Measurements from ENCODE around the gene DRAXIN. TPM values are rescaled to one million over a fixed set of nuclear protein-coding genes. Genes with fewer than 3 reads are reported as not detected.

DRAXIN gene
- polyA plus RNA-seq, 1 of the 3 experiments (the other 2 are of a cell fraction) = 0.97 TPM

DNA sequence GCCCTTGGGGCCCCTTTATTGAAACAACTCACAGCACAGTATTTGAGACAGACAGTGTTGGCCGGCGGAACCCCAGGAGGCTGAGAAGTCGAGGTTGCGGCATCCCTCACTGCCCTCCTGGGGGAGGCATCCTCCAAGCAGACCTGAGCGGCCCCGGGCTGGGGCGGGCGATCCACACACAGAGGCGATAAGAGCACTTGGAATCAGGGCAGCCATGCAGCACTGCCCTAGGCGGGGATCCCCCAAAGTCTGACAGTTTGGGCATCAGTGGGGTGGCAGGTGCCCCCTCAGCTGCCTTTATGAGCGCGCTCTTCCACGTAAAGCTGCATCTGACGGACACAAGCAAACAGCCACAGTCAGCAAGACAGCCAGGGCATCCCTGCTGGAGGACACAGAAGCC is 17.0 kb upstream of the DRAXIN start:
- no peaks in the 10 kb centered on the region for H3F3A ChIP-seq (replicated peaks; ENCODE audit: insufficient read depth)
- H4K20me1 ChIP-seq (ENCODE audit: insufficient read depth) = no peaks in the 10 kb centered on the region
- no peak overlapping the region for H2AFZ ChIP-seq (ENCODE audit: low read depth)
- H3K79me2 ChIP-seq (ENCODE audit: insufficient read depth) = peaks cover 10% of the 10 kb centered on the region; the same call in 1 of the 2 replicates
- H3K27ac ChIP-seq (ENCODE audit: low read depth in 2 of 2, low read length in 1 of 2) = no peak overlapping the region
- TF ChIP-seq, protein P1, sequence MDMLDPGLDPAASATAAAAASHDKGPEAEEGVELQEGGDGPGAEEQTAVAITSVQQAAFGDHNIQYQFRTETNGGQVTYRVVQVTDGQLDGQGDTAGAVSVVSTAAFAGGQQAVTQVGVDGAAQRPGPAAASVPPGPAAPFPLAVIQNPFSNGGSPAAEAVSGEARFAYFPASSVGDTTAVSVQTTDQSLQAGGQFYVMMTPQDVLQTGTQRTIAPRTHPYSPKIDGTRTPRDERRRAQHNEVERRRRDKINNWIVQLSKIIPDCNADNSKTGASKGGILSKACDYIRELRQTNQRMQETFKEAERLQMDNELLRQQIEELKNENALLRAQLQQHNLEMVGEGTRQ (IDR thresholded peaks at IDR 0.05; ENCODE audit: borderline replicate concordance, low read depth, low read length) = no peak
- TF ChIP-seq, protein P2, sequence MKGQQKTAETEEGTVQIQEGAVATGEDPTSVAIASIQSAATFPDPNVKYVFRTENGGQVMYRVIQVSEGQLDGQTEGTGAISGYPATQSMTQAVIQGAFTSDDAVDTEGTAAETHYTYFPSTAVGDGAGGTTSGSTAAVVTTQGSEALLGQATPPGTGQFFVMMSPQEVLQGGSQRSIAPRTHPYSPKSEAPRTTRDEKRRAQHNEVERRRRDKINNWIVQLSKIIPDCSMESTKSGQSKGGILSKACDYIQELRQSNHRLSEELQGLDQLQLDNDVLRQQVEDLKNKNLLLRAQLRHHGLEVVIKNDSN (IDR thresholded peaks at IDR 0.05; ENCODE audit: borderline replicate concordance, low read depth) = no peak
- TF ChIP-seq MXI1 (IDR thresholded peaks at IDR 0.05; ENCODE audit: low read depth, low read length) (no peak), CHD2 (IDR thresholded peaks at IDR 0.05; ENCODE audit: low read length, partially characterized antibody) (no peak), EZH2phosphoT487 (IDR thresholded peaks at IDR 0.05; ENCODE audit: borderline replicate concordance, low read depth) (no peak), RAD21 (IDR thresholded peaks at IDR 0.05; ENCODE audit: low read length) (no peak), MEF2A (IDR thresholded peaks at IDR 0.05; ENCODE audit: borderline replicate concordance, low read depth) (no peak), FOXJ3 (CRISPR knock-in tag; IDR thresholded peaks at IDR 0.05) (no peak), FOXM1 (IDR thresholded peaks at IDR 0.05; ENCODE audit: low read depth) (no peak), RXRA (IDR thresholded peaks at IDR 0.05; ENCODE audit: borderline replicate concordance, low read depth) (no peak), TAF1 (IDR thresholded peaks at IDR 0.05; ENCODE audit: borderline replicate concordance, low read depth, low read length) (no peak), NFIC (IDR thresholded peaks at IDR 0.05; ENCODE audit: borderline replicate concordance) (no peak), RFX5 (IDR thresholded peaks at IDR 0.05; ENCODE audit: low read length) (no peak)
- TF ChIP-seq, protein P3, sequence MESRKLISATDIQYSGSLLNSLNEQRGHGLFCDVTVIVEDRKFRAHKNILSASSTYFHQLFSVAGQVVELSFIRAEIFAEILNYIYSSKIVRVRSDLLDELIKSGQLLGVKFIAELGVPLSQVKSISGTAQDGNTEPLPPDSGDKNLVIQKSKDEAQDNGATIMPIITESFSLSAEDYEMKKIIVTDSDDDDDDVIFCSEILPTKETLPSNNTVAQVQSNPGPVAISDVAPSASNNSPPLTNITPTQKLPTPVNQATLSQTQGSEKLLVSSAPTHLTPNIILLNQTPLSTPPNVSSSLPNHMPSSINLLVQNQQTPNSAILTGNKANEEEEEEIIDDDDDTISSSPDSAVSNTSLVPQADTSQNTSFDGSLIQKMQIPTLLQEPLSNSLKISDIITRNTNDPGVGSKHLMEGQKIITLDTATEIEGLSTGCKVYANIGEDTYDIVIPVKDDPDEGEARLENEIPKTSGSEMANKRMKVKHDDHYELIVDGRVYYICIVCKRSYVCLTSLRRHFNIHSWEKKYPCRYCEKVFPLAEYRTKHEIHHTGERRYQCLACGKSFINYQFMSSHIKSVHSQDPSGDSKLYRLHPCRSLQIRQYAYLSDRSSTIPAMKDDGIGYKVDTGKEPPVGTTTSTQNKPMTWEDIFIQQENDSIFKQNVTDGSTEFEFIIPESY (IDR thresholded peaks at IDR 0.05; ENCODE audit: borderline replicate concordance, low read depth) = no peak
- no peaks in the 10 kb centered on the region for H3K27me3 ChIP-seq (ENCODE audit: insufficient read depth)
- no peaks in the 10 kb centered on the region for H3K4me1 ChIP-seq (ENCODE audit: control insufficient read depth in 1 of 2, insufficient read depth in 2 of 2, low read depth in 1 of 2, low read length in 1 of 2)
- H3K9ac ChIP-seq = no peak overlapping the region
- no peaks in the 10 kb centered on the region for H3K9me3 ChIP-seq
- no peak overlapping the region for H3K4me2 ChIP-seq
- no CpG with 5 or more reads among the region's 14 CpGs for WGBS (ENCODE audit: low lambda C conversion rate)
- no peak for DNase-seq
- peaks cover 9 to 33% of the 10 kb centered on the region in 2 experiments for H3K36me3 ChIP-seq (replicated peaks in 1 of 2; ENCODE audit: control insufficient read depth in 1 of 2, insufficient read depth in 2 of 2, low read length in 1 of 2)
- POLR2A ChIA-PET = no interaction called here
- H3K4me3 ChIP-seq (ENCODE audit: low read depth in 2 of 2, low read length in 1 of 2) = no peak overlapping the region
- H3K9me2 ChIP-seq = no peaks in the 10 kb centered on the region
- CTCF ChIA-PET = interaction anchor here (1.9 to 5.9 kb wide), 3 partner anchors 10 to 45 kb away, joined by 8 to 46 read pairs (median 20); partner anchors contain the start of gene FBXO6

DNA sequence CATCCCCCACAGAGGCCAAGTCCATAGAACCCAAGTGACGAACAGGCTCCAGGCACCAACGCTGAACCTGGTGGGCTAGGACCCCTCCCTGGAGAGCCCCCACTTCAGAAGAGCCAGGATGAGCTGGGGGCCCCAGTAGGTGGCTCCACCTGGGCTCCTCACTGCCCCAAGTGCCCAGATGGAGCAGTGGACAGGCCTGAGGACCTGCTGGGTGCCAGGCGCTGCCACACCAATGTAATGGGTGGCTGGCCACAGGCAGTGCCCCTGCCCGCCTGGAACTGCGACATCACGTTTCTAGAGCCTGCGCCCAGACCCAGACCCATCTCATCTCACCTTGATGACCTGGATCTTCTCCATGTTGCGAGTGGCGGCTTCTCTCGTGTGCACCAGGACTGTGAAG is 16.2 kb upstream of the DRAXIN start:
- CTCF ChIA-PET = interaction anchor here (1.9 to 5.9 kb wide), 5 partner anchors 11 to 638 kb away, joined by 5 to 46 read pairs (median 12); partner anchors contain the start of gene FBXO6
- peaks cover 0 to 2% of the 10 kb centered on the region in 2 experiments; a peak in 1 of 4 replicates for H3K4me1 ChIP-seq (ENCODE audit: control insufficient read depth in 1 of 2, insufficient read depth in 2 of 2, low read depth in 1 of 2, low read length in 1 of 2)
- no peaks in the 10 kb centered on the region for H4K20me1 ChIP-seq (ENCODE audit: insufficient read depth)
- DNase-seq = no peak
- H3K27ac ChIP-seq (ENCODE audit: low read depth in 2 of 2, low read length in 1 of 2) = no peak overlapping the region
- WGBS (ENCODE audit: low lambda C conversion rate) = 100% methylated on average over 8 of the region's 10 CpGs
- TF ChIP-seq RCOR1 (IDR thresholded peaks at IDR 0.05; ENCODE audit: low read length) (no peak), GABPA (IDR thresholded peaks at IDR 0.05; ENCODE audit: low read depth) (no peak), CHD2 (IDR thresholded peaks at IDR 0.05; ENCODE audit: low read length, partially characterized antibody) (no peak), RAD21 (IDR thresholded peaks at IDR 0.05; ENCODE audit: low read length) (no peak), ELF1 (IDR thresholded peaks at IDR 0.05) (no peak)
- no peak overlapping the region for H2AFZ ChIP-seq (ENCODE audit: low read depth)
- no peaks in the 10 kb centered on the region for H3K9me3 ChIP-seq
- no peaks in the 10 kb centered on the region for H3K27me3 ChIP-seq (ENCODE audit: insufficient read depth)
- no peaks in the 10 kb centered on the region for H3F3A ChIP-seq (replicated peaks; ENCODE audit: insufficient read depth)
- H3K79me2 ChIP-seq (ENCODE audit: insufficient read depth) = peaks cover 17% of the 10 kb centered on the region; the same call in 1 of the 2 replicates
- no peak overlapping the region for H3K4me3 ChIP-seq (ENCODE audit: low read depth in 2 of 2, low read length in 1 of 2)
- H3K36me3 ChIP-seq (replicated peaks in 1 of 2; ENCODE audit: control insufficient read depth in 1 of 2, insufficient read depth in 2 of 2, low read length in 1 of 2) = peaks cover 9 to 33% of the 10 kb centered on the region in 2 experiments
- no peak overlapping the region for H3K9ac ChIP-seq
- no peak overlapping the region for H3K4me2 ChIP-seq
- no peaks in the 10 kb centered on the region for H3K9me2 ChIP-seq
- POLR2A ChIA-PET = no interaction called here

Data from SK-N-SH (cell line).